OCI-LY3 (cell line): ENCODE data around the gene CACNA2D2.

Experiments used
- EZH2phosphoT487 ChIP-seq: fragments of 200-600 bp; shearing (Covaris generic); IDR thresholded peaks from 2 replicates; pipeline ENCODE4 v1.6.1; 2018; ENCODE audit warnings: antibody characterized with exemption, mixed run types, low read depth
- TF ChIP-seq, protein P1 (sequence below): fragments of 200-600, 300-600 bp; sonication (generic); IDR thresholded peaks from 2 replicates; pipeline ENCODE4 v1.5.1; 2014; ENCODE audit warnings: antibody characterized with exemption, low read length, low read depth

DNA sequence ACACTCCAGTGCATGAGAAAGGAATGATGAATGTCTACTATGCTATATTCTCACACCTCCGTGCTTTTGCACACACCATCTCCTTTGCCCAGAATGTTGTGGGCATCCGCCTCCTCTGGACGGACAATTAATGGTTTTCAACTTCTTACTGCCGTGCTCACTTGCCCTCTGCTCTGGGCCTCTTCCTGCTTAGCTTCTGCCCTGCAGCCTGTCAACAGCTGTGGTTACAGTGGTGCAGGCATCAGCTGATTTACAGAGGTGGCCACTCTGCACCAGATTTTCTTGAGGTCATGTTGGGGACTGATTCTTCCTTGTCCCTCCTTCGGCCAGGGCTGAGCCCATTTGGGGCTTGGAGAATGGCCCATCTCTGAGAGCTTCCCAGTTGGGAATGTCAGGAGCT is 87.6 kb downstream of the CACNA2D2 start:
- TF ChIP-seq, protein P1, sequence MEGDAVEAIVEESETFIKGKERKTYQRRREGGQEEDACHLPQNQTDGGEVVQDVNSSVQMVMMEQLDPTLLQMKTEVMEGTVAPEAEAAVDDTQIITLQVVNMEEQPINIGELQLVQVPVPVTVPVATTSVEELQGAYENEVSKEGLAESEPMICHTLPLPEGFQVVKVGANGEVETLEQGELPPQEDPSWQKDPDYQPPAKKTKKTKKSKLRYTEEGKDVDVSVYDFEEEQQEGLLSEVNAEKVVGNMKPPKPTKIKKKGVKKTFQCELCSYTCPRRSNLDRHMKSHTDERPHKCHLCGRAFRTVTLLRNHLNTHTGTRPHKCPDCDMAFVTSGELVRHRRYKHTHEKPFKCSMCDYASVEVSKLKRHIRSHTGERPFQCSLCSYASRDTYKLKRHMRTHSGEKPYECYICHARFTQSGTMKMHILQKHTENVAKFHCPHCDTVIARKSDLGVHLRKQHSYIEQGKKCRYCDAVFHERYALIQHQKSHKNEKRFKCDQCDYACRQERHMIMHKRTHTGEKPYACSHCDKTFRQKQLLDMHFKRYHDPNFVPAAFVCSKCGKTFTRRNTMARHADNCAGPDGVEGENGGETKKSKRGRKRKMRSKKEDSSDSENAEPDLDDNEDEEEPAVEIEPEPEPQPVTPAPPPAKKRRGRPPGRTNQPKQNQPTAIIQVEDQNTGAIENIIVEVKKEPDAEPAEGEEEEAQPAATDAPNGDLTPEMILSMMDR, result no peak
- no peak for TF ChIP-seq EZH2phosphoT487
